KMS-11 (cell line): ENCODE results near the gene PRKACB.
"Not testable (repeated sequence)": the region's sequence is repeated elsewhere in the genome, so short reads cannot be mapped to it uniquely, and the experiment has no call there.

Experiments used
- H2AFZ ChIP-seq: fragments of 200-600 bp; sonication (generic); 2 replicates; pipeline ENCODE4 v1.6.1; 2016; ENCODE audit warnings: antibody characterized with exemption, mixed run types, low read depth
- H3K27ac ChIP-seq: fragments of 200-600 bp; sonication (generic); 2 replicates; pipeline ENCODE4 v1.6.1; 2016; ENCODE audit warnings: mild to moderate bottlenecking, mixed run types
- H3K27me3 ChIP-seq: fragments of 200-600 bp; sonication (generic); 2 replicates; pipeline ENCODE4 v1.6.1; 2017; ENCODE audit warnings: mild to moderate bottlenecking, low read depth, mixed run types, moderate library complexity; ENCODE audit not compliant: insufficient read depth
- H3K36me3 ChIP-seq: fragments of 200-600 bp; sonication (generic); 2 replicates; pipeline ENCODE4 v1.6.1; 2017; ENCODE audit warnings: mild to moderate bottlenecking, mixed run types; ENCODE audit not compliant: insufficient read depth
- H3K4me1 ChIP-seq: fragments of 200-600 bp; sonication (generic); 2 replicates; pipeline ENCODE4 v1.6.1; 2016; ENCODE audit warnings: mild to moderate bottlenecking, low read depth, mixed run types; ENCODE audit not compliant: poor library complexity, severe bottlenecking
- H3K4me2 ChIP-seq: fragments of 200-600 bp; sonication (generic); 2 replicates; pipeline ENCODE4 v1.7.0; 2016; ENCODE audit warnings: mild to moderate bottlenecking, mixed run types
- H3K4me3 ChIP-seq: fragments of 200-600 bp; sonication (generic); IDR thresholded peaks from 2 replicates; pipeline ENCODE4 v1.6.1; 2017; ENCODE audit warnings: low read depth, low read length, mixed read lengths; ENCODE audit not compliant: insufficient read depth
- H3K79me2 ChIP-seq: fragments of 200-600 bp; sonication (generic); 2 replicates; pipeline ENCODE4 v1.6.1; 2016; ENCODE audit warnings: low read depth, mixed run types; ENCODE audit not compliant: insufficient read depth
- H3K9ac ChIP-seq: fragments of 200-600 bp; sonication (generic); 2 replicates; pipeline ENCODE4 v1.6.1; 2016; ENCODE audit warnings: mild to moderate bottlenecking, mixed run types
- H4K20me1 ChIP-seq: fragments of 200-600 bp; sonication (generic); 2 replicates; pipeline ENCODE4 v1.6.1; 2016; ENCODE audit warnings: mild to moderate bottlenecking, mixed run types; ENCODE audit not compliant: insufficient read depth
- TF ChIP-seq, protein P1 (sequence below): fragments of 200-600 bp; sonication (generic); conservative IDR thresholded peaks from 2 replicates; pipeline ENCODE4 v1.6.1; 2017; ENCODE audit warnings: low read depth, mild to moderate bottlenecking, antibody characterized with exemption, low read length, moderate library complexity, mixed read lengths

Gene PRKACB

DNA sequence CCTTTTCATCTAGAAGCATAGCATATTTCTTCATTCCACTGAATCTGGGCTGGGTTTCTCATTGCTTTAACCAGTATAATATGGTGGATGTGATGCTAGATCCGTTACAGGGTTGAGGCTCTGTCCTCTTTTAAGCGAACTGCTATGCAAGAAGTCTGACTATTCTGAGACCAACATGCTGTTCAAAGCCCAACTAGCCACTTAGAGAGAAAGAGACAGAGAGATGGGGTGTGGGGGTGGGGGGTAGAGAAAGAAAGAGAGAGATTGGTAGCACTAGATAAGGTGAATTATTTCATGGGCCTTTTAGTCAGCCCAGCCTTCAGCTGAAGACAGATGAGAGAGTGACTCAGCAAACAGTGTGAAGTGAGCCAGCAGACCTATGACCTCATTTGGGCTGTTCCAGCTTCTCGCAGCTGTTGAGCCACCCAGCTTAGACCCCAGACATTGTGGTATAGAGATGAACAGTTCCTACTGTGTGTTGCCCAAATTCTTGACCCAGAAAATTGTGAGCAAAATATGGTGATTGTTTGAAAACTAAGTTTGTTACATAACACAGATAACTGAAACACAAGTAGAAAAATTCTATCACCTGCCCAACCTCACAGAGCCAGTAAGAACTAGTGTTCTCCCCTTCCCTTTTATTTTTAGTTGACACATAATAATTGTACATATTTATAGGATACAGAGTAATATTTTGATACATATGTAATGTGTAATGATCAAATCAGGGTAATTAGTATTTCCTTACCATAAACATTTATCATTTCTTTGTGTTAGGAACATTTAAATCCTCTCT lies 40.7 kb upstream of the PRKACB start:
- Histone ChIP-seq H4K20me1 (no peaks in the 10 kb centered on the region), H3K27me3 (no peaks in the 10 kb centered on the region), H3K9ac (peak overlapping the region; percentile 30; the same call in 1 of the 2 replicates), H3K27ac (peak overlapping the region; percentile 54; the same call in 1 of the 2 replicates), H3K36me3 (no peaks in the 10 kb centered on the region), H2AFZ (peak overlapping the region; percentile 34; the same call in 1 of the 2 replicates), H3K79me2 (no peaks in the 10 kb centered on the region), H3K4me1 (peaks cover 25% of the 10 kb centered on the region), H3K4me2 (peak overlapping the region; percentile 14; the same call in 1 of the 2 replicates), H3K4me3 (no peak overlapping the region)
- TF ChIP-seq, protein P1, sequence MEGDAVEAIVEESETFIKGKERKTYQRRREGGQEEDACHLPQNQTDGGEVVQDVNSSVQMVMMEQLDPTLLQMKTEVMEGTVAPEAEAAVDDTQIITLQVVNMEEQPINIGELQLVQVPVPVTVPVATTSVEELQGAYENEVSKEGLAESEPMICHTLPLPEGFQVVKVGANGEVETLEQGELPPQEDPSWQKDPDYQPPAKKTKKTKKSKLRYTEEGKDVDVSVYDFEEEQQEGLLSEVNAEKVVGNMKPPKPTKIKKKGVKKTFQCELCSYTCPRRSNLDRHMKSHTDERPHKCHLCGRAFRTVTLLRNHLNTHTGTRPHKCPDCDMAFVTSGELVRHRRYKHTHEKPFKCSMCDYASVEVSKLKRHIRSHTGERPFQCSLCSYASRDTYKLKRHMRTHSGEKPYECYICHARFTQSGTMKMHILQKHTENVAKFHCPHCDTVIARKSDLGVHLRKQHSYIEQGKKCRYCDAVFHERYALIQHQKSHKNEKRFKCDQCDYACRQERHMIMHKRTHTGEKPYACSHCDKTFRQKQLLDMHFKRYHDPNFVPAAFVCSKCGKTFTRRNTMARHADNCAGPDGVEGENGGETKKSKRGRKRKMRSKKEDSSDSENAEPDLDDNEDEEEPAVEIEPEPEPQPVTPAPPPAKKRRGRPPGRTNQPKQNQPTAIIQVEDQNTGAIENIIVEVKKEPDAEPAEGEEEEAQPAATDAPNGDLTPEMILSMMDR = no peak

DNA sequence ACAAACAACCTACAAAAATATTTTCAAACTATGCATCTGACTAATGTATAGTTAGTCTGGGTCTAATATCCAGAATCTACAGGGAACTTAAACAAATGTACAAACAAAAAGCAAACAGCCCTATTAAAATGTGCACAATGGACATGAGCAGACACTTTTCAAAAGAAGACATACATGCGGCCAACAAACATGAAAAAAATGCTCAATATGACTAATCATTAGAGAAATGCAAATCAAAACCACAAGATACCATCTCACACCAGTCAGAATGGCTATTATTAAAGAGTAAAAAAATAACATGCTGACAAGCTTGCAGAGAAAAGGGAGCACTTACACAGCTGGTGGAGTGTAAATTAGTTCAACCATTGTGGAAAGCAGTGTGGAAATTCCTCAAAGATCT lies 36.5 kb upstream of the PRKACB start:
- H4K20me1 ChIP-seq, H3K9ac ChIP-seq, H3K4me3 ChIP-seq, H3K4me2 ChIP-seq, H3K36me3 ChIP-seq, H2AFZ ChIP-seq, H3K27me3 ChIP-seq, H3K27ac ChIP-seq, H3K79me2 ChIP-seq: not testable (repeated sequence)
- peaks cover 25% of the 10 kb centered on the region for H3K4me1 ChIP-seq

DNA sequence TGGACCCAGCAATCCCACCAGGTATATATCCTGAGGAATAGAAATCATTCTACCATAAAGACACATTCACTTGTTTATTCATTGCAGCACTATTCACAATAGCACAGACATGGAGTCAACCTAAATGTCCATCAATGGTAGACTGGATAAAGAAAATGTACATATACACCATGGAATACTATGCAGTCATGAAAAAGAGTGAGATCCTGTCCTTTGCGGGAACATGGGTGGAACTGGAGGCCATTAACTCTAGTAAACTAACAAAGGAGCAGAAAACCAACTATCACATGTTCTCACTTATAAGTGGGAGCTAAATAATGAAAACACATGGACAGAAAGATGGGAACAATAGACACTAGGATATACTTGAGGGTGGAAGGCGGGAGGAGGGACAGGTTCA lies 36.1 kb upstream of the PRKACB start:
- Histone ChIP-seq H3K79me2 (no peaks in the 10 kb centered on the region), H3K4me3 (no peak overlapping the region), H3K27me3 (no peaks in the 10 kb centered on the region), H3K4me1 (peaks cover 20% of the 10 kb centered on the region), H3K4me2 (no peak overlapping the region), H3K36me3 (no peaks in the 10 kb centered on the region), H3K27ac (no peak overlapping the region), H4K20me1 (no peaks in the 10 kb centered on the region), H3K9ac (no peak overlapping the region), H2AFZ (no peak overlapping the region)
- TF ChIP-seq, protein P1 = no peak

DNA sequence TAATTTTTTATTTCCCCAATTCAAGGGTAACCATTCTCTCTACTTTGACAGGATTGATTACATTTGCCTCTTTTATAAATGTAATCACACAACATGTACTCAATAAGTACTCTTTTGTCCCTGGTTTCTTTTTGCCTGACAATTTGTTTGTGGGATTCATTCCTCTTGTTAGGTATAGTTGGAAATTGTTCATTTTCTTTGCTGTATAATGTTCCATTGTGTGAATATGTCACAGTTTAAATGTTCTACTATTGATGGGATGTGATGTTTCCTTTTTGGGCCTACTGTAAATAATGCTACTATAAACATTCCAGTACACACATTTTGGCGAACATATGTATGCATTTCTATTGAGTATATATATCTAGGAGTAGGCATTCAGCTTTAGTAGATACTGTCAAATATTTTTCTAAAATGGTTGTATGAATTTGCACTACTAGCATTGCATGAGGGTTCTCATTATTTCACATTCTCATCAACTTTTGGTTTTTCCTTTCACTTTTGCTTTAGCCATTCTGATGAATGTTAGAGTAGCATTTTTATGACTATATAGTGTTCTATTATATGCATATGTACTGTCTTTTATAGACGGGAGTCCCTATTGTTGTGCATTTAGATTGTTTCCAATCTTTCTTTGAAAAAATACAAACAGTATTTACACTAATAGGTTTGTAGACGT lies 35.0 kb upstream of the PRKACB start:
- H3K27ac ChIP-seq = no peak overlapping the region

More for the DNA sequence above, 35.0 kb upstream of the PRKACB start:
- no peaks in the 10 kb centered on the region for H4K20me1 ChIP-seq
- no peak overlapping the region for H3K4me3 ChIP-seq
- no peak overlapping the region for H3K4me2 ChIP-seq
- H3K9ac ChIP-seq = no peak overlapping the region
- TF ChIP-seq, protein P1 = no peak
- no peaks in the 10 kb centered on the region for H3K36me3 ChIP-seq
- no peak overlapping the region for H2AFZ ChIP-seq
- H3K27me3 ChIP-seq = no peaks in the 10 kb centered on the region
- no peaks in the 10 kb centered on the region for H3K79me2 ChIP-seq
- peaks cover 10% of the 10 kb centered on the region for H3K4me1 ChIP-seq
